IMR-90 (cell line): Measurements from ENCODE around the gene CCDC167. TPM values are rescaled to one million over a fixed set of nuclear protein-coding genes. Genes with fewer than 3 reads are reported as not detected.

Source experiments
- ATAC-seq: fragments of 200-7000 bp; cut with Tn5 transposase; 2 replicates; pipeline ENCODE4 v1.9.1; 2020; ENCODE audit warnings: low read depth, mild to moderate bottlenecking, moderate library complexity
- BruUV-seq: library from RNA; stranded (reverse); fragments of 400-500 nt; replicated peaks from 2 replicates; lab custom pipeline; 2021; lab: Mats Ljungman, UMichigan
- CTCF ChIA-PET: fragments of 300-600 bp; formaldehyde crosslinking; extraction: SDS; loops from one replicate; lab custom pipeline; 2021; ENCODE audit warnings: antibody characterized with exemption; lab: Yijun Ruan, JAX
- POLR2A ChIA-PET: fragments of 300-600 bp; sonication (Branson Sonifier 250); formaldehyde crosslinking; loops from one replicate; lab custom pipeline; 2022; ENCODE audit warnings: antibody characterized with exemption; ENCODE audit not compliant: unreplicated experiment; lab: Charles Lee
- DNase-seq: peaks from one replicate; pipeline ENCODE4 v3.0.0; 2013
- H2AFZ ChIP-seq: replicated peaks from 2 replicates; pipeline ENCODE3; 2013; ENCODE audit warnings: low read length, mild to moderate bottlenecking; ENCODE audit not compliant: poor library complexity
- H2AK5ac ChIP-seq: 2 replicates; pipeline ENCODE4 v1.6.1; 2013; ENCODE audit warnings: low read depth, low read length, inconsistent platforms
- H2AK9ac ChIP-seq: replicated peaks from 2 replicates; pipeline ENCODE3; 2013; ENCODE audit warnings: mild to moderate bottlenecking, low read depth, low read length, moderate library complexity; ENCODE audit not compliant: poor library complexity
- H2BK120ac ChIP-seq: 2 replicates; pipeline ENCODE4 v1.6.1; 2013; ENCODE audit warnings: low read depth, low read length, inconsistent platforms
- H2BK15ac ChIP-seq: 3 replicates; pipeline ENCODE4 v1.6.1; 2013; ENCODE audit warnings: low read depth, low read length, inconsistent platforms
- H2BK20ac ChIP-seq: 2 replicates; pipeline ENCODE4 v1.6.1; 2013; ENCODE audit warnings: low read depth, mild to moderate bottlenecking, inconsistent platforms, low read length, moderate library complexity
- H2BK5ac ChIP-seq: 2 replicates; pipeline ENCODE4 v1.6.1; 2013; ENCODE audit warnings: mild to moderate bottlenecking, low read depth, low read length, inconsistent platforms; ENCODE audit not compliant: poor library complexity, severe bottlenecking
- H3K14ac ChIP-seq: replicated peaks from 2 replicates; pipeline ENCODE4 v1.6.1; 2013; ENCODE audit warnings: low read depth, low read length, inconsistent platforms
- H3K18ac ChIP-seq: 2 replicates; pipeline ENCODE4 v1.6.1; 2013; ENCODE audit warnings: low read depth, low read length, control low read depth
- H3K23ac ChIP-seq: 2 replicates; pipeline ENCODE4 v1.6.1; 2013; ENCODE audit warnings: low read depth, low read length, inconsistent platforms
- H3K27ac ChIP-seq: 2 replicates; pipeline ENCODE4 v1.5.1; 2013; ENCODE audit warnings: mild to moderate bottlenecking, control low read depth, low read length; ENCODE audit not compliant: insufficient read depth
- H3K27me3 ChIP-seq: 2 replicates; pipeline ENCODE4 v1.6.1; 2013; ENCODE audit warnings: low read length; ENCODE audit not compliant: control insufficient read depth, insufficient read depth
- H3K36me3 ChIP-seq: 2 replicates; pipeline ENCODE4 v1.6.1; 2013; ENCODE audit warnings: low read length, mixed read lengths; ENCODE audit not compliant: control insufficient read depth, insufficient read depth
- H3K4ac ChIP-seq: 2 replicates; pipeline ENCODE4 v1.6.1; 2013; ENCODE audit warnings: low read depth, low read length, inconsistent platforms
- H3K4me1 ChIP-seq: 2 replicates; pipeline ENCODE4 v1.6.1; 2013; ENCODE audit warnings: low read length, mixed read lengths; ENCODE audit not compliant: control insufficient read depth, insufficient read depth
- H3K4me2 ChIP-seq: 2 replicates; pipeline ENCODE4 v1.6.1; 2013; ENCODE audit warnings: low read depth, mild to moderate bottlenecking, control low read depth, low read length, moderate library complexity
- H3K4me3 ChIP-seq: 2 replicates; pipeline ENCODE4 v1.5.1; 2013; ENCODE audit warnings: low read depth, mild to moderate bottlenecking, control low read depth, low read length, moderate library complexity; ENCODE audit not compliant: insufficient read depth
- H3K56ac ChIP-seq: 2 replicates; pipeline ENCODE4 v1.6.1; 2013; ENCODE audit warnings: low read length, inconsistent platforms; ENCODE audit not compliant: insufficient read depth; ENCODE audit errors: extremely low read depth
- H3K79me1 ChIP-seq, 2 experiments: 2 replicates each; pipeline ENCODE4 v1.6.1; 2013; ENCODE audit warnings: low read length in 2 of 2, inconsistent platforms in 1 of 2, low read depth in 1 of 2
- H3K9ac ChIP-seq: 2 replicates; pipeline ENCODE4 v1.6.1; 2013; ENCODE audit warnings: low read depth, low read length, control low read depth
- H3K9me1 ChIP-seq: 2 replicates; pipeline ENCODE4 v1.6.1; 2013; ENCODE audit warnings: low read length, inconsistent platforms; ENCODE audit not compliant: insufficient read depth
- H3K9me3 ChIP-seq: 2 replicates; pipeline ENCODE4 v1.6.1; 2013; ENCODE audit warnings: low read length; ENCODE audit not compliant: control insufficient read depth, insufficient read depth
- H4K20me1 ChIP-seq: 2 replicates; pipeline ENCODE4 v1.6.1; 2013; ENCODE audit warnings: low read length, inconsistent platforms; ENCODE audit not compliant: insufficient read depth
- H4K5ac ChIP-seq: 2 replicates; pipeline ENCODE4 v1.6.1; 2013; ENCODE audit warnings: mild to moderate bottlenecking, low read depth, low read length, control low read depth
- H4K8ac ChIP-seq, 2 experiments: 2 replicates each; pipeline ENCODE4 v1.6.1; 2013; ENCODE audit warnings: low read depth in 2 of 2, low read length in 2 of 2, control low read depth in 1 of 2, inconsistent platforms in 1 of 2
- H4K91ac ChIP-seq: 2 replicates; pipeline ENCODE4 v1.6.1; 2013; ENCODE audit warnings: low read depth, low read length, inconsistent platforms; ENCODE audit not compliant: insufficient read depth
- BHLHE40 ChIP-seq: fragments of 150-350 bp; IDR thresholded peaks from 2 replicates; pipeline ENCODE4 v1.6.1; 2016; ENCODE audit warnings: mild to moderate bottlenecking, low read depth, low read length
- CEBPB ChIP-seq: IDR thresholded peaks from 2 replicates; pipeline ENCODE4 v1.6.1; 2012; ENCODE audit warnings: low read depth, low read length, improper control_type of control experiment
- CHD1 ChIP-seq: IDR thresholded peaks from 2 replicates; pipeline ENCODE4 v1.6.1; 2012; ENCODE audit warnings: low read depth, low read length, improper control_type of control experiment
- CTCF ChIP-seq: conservative IDR thresholded peaks from 2 replicates; pipeline ENCODE4 v1.5.1; 2012; ENCODE audit warnings: mild to moderate bottlenecking, low read depth, low read length, improper control_type of control experiment
- ELK1 ChIP-seq: fragments of 150-350 bp; IDR thresholded peaks from 2 replicates; pipeline ENCODE4 v1.6.1; 2016; ENCODE audit warnings: low read depth, mild to moderate bottlenecking, low read length, moderate library complexity, borderline replicate concordance
- FOS ChIP-seq: fragments of 150-350 bp; IDR thresholded peaks from 2 replicates; pipeline ENCODE4 v1.6.1; 2016; ENCODE audit warnings: low read depth, low read length
- MAFK ChIP-seq: IDR thresholded peaks from 2 replicates; pipeline ENCODE4 v1.6.1; 2012; ENCODE audit warnings: low read depth, low read length, improper control_type of control experiment
- MAZ ChIP-seq: IDR thresholded peaks from 2 replicates; pipeline ENCODE4 v1.6.1; 2012; ENCODE audit warnings: low read depth, mild to moderate bottlenecking, low read length, improper control_type of control experiment, moderate library complexity, borderline replicate concordance
- MXI1 ChIP-seq: IDR thresholded peaks from 2 replicates; pipeline ENCODE4 v1.6.1; 2012; ENCODE audit warnings: low read depth, mild to moderate bottlenecking, low read length, moderate library complexity, borderline replicate concordance
- NFE2L2 ChIP-seq: fragments of 150-350 bp; IDR thresholded peaks from 2 replicates; pipeline ENCODE4 v1.6.1; 2016; ENCODE audit warnings: low read depth, mild to moderate bottlenecking, low read length
- POLR2A ChIP-seq: IDR thresholded peaks from 2 replicates; pipeline ENCODE4 v1.6.1; 2012; ENCODE audit warnings: mild to moderate bottlenecking, low read depth, low read length
- RCOR1 ChIP-seq: IDR thresholded peaks from 2 replicates; pipeline ENCODE4 v1.6.1; 2012; ENCODE audit warnings: mild to moderate bottlenecking, low read length, improper control_type of control experiment; ENCODE audit not compliant: insufficient replicate concordance
- RFX5 ChIP-seq: IDR thresholded peaks from 2 replicates; pipeline ENCODE4 v1.8.0; 2012; ENCODE audit warnings: low read depth, mild to moderate bottlenecking, low read length, moderate library complexity
- USF2 ChIP-seq: fragments of 150-350 bp; IDR thresholded peaks from 2 replicates; pipeline ENCODE4 v1.6.1; 2017; ENCODE audit warnings: mild to moderate bottlenecking, antibody characterized with exemption, low read length, low read depth
- WGBS, 2 experiments: methylation state at CpG; one replicate each; pipeline versions ENCODE4 v1.1.5 to v1.1.7; 2013; ENCODE audit warnings: missing lambda C conversion rate in 2 of 2; ENCODE audit not compliant: insufficient read length in 1 of 2; ENCODE audit errors: extremely low coverage in 2 of 2; 5-methylcytosine and 5-hydroxymethylcytosine counted together
- dilution Hi-C: fragments of 300-500 bp; cut with HindIII; formaldehyde crosslinking; loops from one replicate; pipeline ENCODE4 v1.14.3; 2018; ENCODE audit warnings: low sequenced_read_pairs; ENCODE audit not compliant: unreplicated experiment
- in situ Hi-C: fragments of 300-500 bp; cut with MboI; formaldehyde crosslinking; loops from 3 replicates; pipeline ENCODE4 v1.14.3; 2019; ENCODE audit warnings: low sequenced_read_pairs, inconsistent platforms, mixed read lengths
- intact Hi-C: fragments of 100-400 bp; cut with micrococcal nuclease; formaldehyde crosslinking; loops from 2 replicates; pipeline ENCODE4 v1.10.0; 2022
- polyA plus RNA-seq, 3 experiments: library from polyadenylated mRNA; depleted of rRNA; stranded (reverse); fragments of >200 nt; gene quantifications; 2 replicates each; pipeline ENCODE4 v1.2.3, GENCODE V29; 2012; ENCODE audit warnings: low replicate concordance in 1 of 3
- total RNA-seq: library from RNA; depleted of rRNA; stranded (reverse); fragments of >200 nt; gene quantifications from 2 replicates; pipeline ENCODE4 v1.2.3, GENCODE V29; 2012

CCDC167 gene
- total and polyA plus RNA-seq, 2 of the 4 experiments (the other 2 are of a cell fraction), result 35.8 to 96.8 TPM

DNA sequence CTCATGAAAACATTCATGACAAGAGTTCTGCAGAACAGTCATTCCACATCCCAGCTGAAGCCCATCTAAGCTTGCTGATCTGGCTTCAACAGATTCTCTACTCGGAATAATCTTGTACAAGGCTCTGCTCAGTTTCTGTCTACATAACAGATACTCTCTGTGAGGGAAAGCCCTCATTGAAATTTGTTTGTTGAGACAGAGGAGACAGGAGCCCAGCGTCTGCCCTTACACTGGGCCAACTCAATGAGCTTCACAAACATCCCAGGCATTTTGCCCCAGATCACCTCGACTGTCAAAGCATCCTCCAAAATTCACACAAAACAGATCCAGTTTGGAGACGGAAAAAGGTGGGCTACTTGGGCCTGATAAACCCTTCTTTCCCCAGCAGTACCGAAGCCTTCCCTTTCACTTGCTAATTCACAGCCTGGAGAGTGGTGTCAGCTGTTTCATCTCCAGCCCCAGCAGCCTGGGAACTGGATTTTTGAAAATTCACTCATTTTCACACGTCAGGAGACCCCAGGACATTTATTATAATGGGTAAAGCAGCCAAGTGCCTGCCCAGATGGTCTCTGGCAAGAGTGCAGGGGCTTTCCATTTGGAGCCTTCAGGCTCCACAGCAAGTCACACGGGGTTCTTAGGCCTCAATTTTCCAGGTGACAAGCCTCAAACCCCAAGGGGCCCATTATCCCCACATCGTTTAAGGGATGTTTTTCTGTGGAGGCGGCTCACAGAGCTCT is 7.3 kb downstream of the CCDC167 start:
- H3K36me3 ChIP-seq, result no peaks in the 10 kb centered on the region
- no peak overlapping the region for H2BK15ac ChIP-seq
- no peak overlapping the region for H2BK120ac ChIP-seq
- H3K9me1 ChIP-seq, result peaks cover 6% of the 10 kb centered on the region
- H2BK20ac ChIP-seq, result no peak overlapping the region
- no peak overlapping the region for H2AFZ ChIP-seq
- no peak overlapping the region for H3K14ac ChIP-seq
- H4K91ac ChIP-seq, result no peak overlapping the region
- no peak overlapping the region for H4K8ac ChIP-seq
- dilution Hi-C loops (no loop called here), intact Hi-C loops (loop anchor here (10.0 kb wide), 1 partner anchor 512 kb away; no protein-coding TSS in a partner anchor), in situ Hi-C loops (no loop called here)
- no peak overlapping the region for H2AK5ac ChIP-seq
- no peak overlapping the region for H4K5ac ChIP-seq
- no peak overlapping the region for H3K4me3 ChIP-seq
- no peak overlapping the region for H3K4me2 ChIP-seq
- no peaks in the 10 kb centered on the region for H3K4me1 ChIP-seq
- peaks cover 6% of the 10 kb centered on the region for H4K20me1 ChIP-seq
- H3K18ac ChIP-seq, result no peak overlapping the region
- peaks cover 0 to 33% of the 10 kb centered on the region in 2 experiments for H3K79me1 ChIP-seq
- no peaks in the 10 kb centered on the region for H3K9me3 ChIP-seq
- WGBS, 2 experiments, result no CpG with 5 or more reads among the region's 9 CpGs
- no peak overlapping the region for H2AK9ac ChIP-seq
- H3K4ac ChIP-seq, result no peak overlapping the region
- ATAC-seq (no peak), DNase-seq (no peak)
- no peak overlapping the region for H3K27ac ChIP-seq
- H2BK5ac ChIP-seq, result no peak overlapping the region
- no peak overlapping the region for H3K9ac ChIP-seq
- no peaks in the 10 kb centered on the region for H3K27me3 ChIP-seq
- BruUV-seq, result no TSS peak
- TF ChIP-seq POLR2A (no peak), USF2 (no peak), CHD1 (no peak), NFE2L2 (no peak), BHLHE40 (no peak), CTCF (no peak), FOS (no peak), RFX5 (no peak), CEBPB (no peak), RCOR1 (no peak), MAFK (no peak), ELK1 (no peak), MXI1 (no peak), MAZ (no peak)
- H3K56ac ChIP-seq, result no peak overlapping the region
- CTCF ChIA-PET, result interaction anchor here (1.1 kb wide), 2 partner anchors 8 to 73 kb away, joined by 4 to 5 read pairs; partner anchors contain the start of gene CCDC167
- no peak overlapping the region for H3K23ac ChIP-seq
- POLR2A ChIA-PET, result no interaction called here
